HG02571 (cell line): ENCODE measurements around the gene GNA15.

Experiments
- ATAC-seq: cut with Tn5 transposase; IDR thresholded peaks from one replicate; pipeline ENCODE4 v1.9.1; 2021; ENCODE audit warnings: mild to moderate bottlenecking, moderate library complexity; ENCODE audit not compliant: unreplicated experiment

The GNA15 gene

DNA sequence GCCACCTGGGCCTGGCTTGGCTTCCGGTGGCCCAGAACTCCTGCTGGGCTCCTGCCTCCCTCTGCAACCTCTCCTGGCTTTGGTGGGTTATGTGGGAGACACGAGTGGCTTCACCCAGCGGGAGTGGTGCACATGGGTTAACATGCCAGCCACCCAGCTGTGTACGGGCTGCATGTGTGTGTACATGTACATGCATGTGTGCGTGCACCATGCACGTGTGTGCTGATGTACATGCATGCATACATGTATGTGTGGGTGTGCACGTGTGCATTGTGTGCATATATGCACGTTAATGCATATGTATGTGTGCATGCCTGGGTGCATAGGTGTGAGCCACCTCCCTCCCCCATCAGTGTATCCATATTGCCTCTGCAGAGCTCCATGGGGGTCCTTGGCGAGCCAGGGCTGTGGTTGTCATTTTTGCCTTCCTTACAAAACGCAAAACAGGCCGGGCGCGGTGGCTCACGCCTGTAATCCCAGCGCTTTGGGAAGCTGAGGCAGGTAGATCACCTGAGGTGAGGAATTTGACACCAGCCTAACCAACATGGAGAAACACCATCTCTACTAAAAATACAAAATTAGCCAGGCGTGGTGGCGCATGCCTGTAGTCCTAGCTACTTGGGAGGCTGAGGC, 29.2 kb upstream of the GNA15 start:
- no peak for ATAC-seq

DNA sequence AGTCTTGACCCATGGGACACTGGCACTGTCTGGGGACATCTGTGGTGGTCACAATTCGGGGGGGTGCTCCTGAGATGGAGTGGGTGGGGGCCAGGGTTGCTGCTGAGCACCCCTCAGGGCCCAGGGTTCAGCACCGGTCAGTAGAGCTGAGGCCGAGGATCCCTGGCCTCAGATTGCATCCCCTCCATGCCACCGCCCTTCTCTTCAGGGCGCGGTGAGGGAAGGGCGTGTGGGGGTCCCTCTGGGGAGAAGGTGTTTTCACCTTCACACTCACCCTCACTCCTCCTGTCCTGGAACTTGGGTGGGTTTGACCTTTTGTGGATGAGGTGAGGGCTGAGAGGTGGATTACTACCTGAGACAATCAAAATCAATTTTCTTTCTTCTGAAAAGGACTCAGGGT, 28.2 kb upstream of the GNA15 start:
- ATAC-seq: no peak

DNA sequence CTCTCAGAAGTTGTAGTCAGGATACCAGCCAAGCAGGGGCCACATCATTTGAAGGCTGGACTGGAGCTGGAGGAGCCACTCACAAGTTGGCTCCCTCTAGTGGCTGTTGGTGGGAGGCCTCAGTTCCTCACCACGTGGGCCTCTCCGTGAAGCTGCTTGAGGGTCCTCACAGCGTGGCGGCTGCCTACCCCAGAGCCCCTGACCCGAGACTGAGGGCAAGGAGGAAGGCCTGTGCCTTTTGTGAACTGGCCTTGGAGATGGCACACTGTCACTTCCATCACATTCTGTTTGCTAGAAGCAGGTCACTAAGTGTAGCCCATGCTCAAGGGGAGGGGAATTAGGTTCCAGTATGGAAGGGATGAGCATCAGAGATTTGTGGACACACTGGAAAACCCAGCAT, 27.1 kb upstream of the GNA15 start:
- ATAC-seq: no peak

DNA sequence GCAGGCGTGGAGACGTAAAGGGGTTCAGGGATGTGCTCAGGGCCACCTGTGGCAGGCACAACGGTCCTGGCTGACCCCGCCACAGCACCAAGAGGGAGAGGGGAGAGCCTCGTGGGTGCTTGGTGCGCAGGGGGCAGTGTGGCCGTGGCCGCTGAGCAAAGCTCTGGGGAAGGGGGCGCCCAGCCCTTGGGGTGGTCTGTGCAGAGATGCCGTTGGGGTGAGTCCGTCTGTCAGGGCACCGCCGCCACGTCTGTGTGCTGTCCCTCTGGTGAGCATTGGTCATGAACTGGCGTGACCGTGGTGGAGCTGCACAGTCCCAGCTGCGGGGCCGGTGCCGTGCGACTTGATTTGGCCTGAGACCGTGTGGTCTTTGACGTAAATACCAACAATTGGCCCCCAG, 26.3 kb upstream of the GNA15 start:
- ATAC-seq: no peak

DNA sequence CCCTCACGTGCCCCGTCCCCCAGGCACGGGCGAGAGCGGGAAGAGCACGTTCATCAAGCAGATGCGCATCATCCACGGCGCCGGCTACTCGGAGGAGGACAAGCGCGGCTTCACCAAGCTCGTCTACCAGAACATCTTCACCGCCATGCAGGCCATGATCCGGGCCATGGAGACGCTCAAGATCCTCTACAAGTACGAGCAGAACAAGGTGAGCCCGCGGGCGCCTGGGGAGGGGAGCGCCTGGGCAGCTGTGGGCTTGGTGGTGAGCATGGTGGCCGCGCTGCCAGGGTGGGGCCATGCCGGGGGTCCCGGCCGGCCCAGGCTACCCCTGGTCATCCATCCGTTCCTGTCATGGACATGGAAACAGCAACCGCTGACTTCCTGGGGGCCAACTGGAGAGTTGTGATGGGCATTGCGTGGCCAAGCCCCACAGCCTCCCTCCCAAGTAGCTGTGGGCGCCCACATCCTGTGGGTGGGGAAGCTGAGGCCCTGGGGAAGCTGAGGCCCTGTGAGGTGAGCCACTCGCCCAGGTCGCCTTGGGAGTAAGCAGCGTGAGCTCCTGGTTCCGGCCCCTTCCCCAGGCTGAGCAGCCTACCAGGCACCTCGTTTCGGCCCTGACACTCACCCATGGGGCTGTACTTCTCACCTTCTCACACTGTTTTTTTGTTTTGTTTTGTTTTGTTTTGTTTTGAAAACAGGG, 25.6 kb upstream of the GNA15 start:
- ATAC-seq: no peak

DNA sequence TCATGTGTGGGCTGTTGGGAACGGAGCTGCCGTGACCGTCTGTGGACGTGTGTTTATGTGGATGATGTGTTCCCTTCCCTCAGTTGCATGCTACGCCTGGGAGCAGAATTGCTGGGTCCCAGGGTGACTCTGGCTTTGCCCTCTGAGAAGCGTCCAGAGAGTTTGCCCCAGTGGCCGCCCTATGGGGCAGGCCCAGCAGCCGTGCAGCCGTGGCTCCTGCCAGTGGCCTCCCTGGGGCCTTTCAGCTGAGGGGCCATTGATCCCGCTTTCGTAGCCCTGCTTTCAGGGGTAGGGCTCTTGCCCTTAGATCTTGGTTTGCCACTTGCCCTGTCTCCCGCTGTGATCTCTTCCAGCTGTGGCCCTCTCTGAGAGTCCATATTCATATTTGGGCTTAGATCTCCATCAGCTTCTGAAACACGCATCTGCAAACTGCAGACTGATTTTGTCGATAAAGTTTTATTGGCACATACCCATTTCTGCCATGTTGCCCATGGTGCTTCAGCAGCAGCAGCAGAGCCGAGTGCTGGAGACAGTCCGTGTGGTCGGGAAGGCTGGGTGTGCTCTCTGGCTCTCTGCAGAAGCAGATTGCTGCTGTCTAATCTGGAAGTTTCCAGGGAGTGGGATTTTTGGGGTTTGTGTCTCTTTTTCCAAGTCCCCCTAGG, 24.1 kb upstream of the GNA15 start:
- no peak for ATAC-seq

DNA sequence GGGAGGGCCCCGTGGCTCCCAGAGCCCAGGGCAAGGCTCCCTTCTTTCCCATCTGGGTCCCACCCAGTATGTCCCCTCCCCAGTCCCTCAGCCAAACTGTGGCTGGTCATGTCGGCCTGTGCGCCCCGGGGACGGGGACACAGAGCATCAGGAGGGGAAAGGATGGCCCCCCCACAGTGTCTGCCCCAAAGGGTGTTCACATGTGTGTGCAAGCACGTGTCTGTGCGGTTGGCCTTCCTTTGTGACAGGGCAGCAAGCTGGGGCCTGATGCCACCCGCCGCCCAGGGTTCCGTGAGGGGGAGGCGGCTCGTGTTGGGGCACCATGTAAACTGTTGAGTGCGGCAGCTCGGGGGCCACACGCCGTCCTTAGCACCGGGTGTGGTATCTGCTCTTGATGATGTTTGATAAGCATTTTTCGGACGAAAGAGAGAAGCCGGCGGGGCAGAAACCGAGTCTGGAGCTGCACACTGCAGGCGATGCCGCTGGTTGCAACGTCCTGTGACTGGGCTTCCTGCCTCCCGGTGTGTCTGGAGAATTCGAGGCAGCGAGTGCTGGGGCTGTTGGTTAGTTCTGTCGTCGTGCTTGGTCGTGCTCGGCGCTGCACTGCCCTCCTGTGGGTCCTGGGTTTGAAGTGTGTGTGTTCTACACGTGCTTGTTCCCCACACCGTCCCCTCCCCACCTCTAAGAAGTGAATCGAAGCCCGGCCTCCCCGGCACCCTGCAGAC, 23.3 kb upstream of the GNA15 start:
- ATAC-seq: no peak

DNA sequence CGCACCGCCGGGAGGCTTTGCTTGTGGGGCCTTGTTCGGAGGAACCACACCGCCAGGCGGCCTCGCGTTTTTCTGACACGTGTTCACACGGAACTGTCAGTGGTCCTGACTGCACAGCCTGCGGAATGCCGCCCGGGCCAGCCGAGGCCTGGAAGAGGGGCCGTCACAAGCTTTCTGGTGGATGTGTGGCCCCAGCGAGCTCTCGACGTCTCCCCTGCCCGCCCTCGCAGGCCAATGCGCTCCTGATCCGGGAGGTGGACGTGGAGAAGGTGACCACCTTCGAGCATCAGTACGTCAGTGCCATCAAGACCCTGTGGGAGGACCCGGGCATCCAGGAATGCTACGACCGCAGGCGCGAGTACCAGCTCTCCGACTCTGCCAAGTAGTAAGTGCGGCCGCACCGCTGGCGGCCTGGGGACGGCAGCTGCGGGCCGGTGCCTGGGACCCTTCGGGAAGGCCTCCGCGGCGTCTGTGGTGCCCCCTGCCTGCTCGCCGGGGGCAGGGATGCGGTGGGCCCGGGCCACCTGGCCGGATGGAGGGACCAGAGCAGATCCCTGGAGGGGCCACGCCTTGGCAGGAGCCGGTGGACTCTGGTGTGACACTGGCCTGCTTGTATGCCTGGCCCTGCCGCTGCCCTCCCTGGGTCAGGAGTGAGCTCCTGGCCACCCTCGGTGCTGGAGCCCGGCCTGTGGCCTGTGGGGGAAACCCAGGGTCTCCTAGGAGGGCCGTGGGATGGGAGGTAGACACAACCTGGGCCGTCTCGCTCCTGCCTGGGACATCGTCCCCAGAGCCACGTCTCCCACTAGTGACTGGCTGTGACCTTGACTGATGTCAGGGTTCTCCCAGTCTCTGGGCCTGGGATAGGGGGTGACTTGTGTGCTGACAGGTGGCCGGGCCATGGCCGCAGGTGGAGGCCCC, 22.5 kb upstream of the GNA15 start:
- no peak for ATAC-seq

DNA sequence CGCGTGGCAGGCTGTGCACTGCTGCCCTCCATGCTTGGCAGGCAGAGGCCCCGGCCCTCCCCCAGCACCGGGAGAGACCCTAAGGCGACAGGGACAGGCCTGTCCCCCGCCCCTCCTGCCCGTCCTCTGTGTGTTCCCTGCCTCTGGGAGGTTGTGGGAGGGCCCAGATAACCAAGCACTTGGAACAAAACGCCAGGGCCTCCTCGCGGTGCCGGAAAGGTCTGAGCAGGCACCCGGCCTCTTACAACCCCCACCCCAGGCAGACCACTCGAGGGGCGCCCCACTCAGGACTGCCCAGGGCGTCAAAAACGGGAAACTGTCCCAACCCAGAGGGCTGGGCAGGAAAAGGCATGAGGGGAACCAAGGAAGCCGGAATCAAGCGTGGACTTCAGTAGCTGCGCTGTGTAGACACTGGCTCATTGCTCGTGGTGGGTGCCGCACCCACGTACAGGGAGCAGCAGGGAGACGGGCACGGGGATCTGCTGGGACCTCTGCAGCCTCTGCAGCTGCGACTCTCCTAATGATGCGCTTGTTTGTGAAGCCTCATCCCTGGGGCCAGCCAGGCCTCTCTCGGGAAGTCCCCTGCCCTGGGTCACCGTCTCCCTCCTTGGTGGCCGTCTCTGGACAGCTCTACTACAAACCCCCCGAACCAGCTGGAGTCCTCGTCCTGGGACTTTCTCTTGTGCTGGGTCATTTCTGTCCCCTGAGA, 21.7 kb upstream of the GNA15 start:
- no peak for ATAC-seq

DNA sequence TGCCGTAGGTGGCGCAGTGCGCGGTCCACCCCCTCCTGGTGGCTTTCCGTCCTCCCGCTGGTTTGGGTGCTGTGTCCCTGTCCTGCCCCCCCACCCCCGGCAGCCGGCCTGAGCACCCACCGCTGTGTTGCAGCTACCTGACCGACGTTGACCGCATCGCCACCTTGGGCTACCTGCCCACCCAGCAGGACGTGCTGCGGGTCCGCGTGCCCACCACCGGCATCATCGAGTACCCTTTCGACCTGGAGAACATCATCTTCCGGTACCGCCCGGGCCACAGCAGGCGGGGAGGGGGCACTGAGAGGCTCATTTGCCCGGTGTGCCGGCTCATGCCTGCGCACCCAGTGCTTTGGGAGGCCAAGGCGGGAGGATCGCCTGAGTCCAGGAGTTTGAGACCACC, 21.0 kb upstream of the GNA15 start:
- ATAC-seq: no peak

DNA sequence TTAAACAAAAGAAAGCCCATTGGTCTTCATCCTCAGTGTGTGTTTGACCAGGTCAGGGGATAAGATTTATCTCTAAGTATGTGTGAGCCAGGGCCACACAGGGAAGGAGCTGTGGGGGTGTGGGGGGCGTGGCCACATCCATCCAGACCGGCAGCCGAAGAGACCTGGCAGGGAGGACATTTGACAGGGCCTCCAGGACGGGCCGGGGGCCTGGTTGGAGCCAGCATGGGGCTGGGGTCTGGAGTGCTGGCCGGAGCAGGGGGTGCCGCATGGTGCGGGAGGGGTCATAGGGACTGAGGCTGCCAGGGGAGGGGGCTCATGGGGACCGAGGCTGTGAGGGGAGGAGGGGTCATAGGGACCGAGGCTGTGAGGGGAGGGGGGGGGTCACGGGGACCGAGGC, 20.4 kb upstream of the GNA15 start:
- ATAC-seq: no peak

DNA sequence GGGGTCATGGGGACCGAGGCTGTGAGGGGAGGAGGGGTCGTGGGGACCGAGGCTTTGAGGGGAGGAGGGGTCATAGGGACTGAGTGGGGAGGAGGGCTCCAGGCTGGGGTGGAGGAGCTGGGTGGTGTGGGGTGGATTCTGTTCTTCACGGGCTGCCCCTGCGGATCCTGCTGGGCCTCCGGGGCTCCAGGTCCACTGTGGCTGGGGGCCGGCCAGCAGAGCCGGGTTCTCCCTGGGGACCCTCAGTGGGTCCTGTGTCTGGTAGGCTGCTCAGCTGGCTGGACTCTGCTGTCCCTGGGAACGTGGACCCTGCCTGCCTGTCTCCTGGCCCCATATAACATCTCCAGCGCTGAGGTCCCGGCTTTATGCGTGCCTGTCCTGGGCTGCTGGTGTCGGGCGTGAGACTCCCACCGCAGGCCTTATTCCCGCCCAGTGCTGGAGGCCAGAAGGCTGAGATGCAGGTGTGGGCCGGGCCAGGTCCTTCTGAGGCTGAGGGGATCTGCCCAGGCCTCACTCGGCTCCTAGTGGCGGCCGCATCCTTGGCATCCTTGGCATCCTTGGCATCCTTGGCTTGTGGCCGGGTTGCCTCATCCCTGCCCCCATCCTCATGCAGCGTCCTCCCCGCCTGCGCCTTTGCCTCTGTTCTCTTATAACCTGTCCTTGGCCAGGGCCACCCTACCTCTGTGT, 19.8 kb upstream of the GNA15 start:
- no peak for ATAC-seq

DNA sequence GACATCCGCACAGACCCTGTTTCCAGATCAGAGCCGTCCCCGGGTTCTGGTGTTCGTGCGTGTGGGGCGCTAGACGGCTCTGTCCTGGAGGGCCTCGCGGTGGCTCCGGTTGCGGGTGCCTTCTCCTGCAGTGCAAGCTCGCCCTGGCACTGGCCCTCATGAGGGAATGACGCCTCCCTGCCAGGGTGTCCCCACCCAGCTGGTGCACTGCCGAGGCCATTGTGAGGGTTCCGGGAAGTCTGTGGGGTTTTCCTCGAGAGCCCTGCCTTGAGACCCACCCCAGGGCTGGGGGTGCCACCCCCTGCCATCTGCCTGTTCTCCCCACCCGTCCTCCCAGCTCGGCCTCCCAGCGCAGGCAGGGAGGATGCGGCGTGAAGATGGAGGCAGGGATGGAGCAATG, 19.2 kb upstream of the GNA15 start:
- no peak for ATAC-seq

DNA sequence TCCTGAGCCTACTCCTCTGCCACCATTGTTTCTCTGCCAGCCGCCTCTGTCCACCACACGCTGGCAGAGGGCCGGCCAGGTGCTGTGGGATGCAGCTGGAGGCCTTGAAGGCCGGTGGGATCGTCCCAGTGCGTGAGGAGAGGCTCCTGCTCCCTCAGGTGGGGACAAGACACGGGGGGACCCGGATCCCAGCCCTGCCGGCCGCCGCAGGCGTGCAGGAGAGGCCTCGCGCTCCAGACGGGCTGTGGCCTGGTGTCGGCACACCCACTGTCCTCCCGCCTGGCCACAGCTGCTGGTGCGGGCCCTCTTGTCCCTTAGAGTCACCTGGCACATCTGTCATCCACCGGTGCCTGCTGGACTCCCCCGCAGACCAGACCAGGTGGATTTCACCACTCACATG, 18.1 kb upstream of the GNA15 start:
- ATAC-seq: no peak

DNA sequence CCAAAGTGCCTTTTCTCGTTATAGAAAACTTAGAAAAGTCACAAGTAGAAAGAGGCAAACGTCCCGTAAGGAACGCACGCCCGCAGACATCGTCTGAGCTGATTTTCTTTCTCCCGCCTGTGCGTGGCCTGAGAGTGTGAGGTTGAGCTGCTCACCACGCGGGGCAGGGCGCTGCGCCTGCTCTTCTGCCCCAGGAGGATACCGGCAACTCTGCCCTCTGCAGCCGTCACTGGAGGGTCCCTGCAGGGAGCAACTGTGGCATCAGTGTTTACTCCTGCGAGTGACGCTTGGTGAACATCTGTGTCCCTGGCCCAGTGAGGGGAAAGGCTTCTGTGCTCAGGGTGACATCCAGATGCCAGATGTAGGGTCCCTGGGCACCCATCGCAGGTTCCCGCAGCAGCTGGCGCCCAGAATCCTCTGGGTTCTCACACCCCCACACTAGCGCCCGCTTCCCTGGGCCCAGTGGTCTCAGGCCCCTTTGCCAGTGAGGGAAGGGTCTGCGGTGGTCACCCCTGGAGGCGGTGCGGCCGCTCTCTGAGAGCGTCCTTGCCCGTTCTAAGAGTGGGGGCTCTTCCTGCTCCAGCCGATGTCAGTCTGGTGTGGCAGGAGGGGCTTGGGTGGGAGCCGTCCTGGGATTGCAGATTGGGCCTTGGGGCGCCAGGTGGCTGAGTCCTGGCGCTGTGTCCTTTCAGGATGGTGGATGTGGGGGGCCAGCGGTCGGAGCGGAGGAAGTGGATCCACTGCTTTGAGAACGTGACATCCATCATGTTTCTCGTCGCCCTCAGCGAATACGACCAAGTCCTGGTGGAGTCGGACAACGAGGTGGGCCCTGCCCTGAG, 17.4 kb upstream of the GNA15 start:
- ATAC-seq: no peak

DNA sequence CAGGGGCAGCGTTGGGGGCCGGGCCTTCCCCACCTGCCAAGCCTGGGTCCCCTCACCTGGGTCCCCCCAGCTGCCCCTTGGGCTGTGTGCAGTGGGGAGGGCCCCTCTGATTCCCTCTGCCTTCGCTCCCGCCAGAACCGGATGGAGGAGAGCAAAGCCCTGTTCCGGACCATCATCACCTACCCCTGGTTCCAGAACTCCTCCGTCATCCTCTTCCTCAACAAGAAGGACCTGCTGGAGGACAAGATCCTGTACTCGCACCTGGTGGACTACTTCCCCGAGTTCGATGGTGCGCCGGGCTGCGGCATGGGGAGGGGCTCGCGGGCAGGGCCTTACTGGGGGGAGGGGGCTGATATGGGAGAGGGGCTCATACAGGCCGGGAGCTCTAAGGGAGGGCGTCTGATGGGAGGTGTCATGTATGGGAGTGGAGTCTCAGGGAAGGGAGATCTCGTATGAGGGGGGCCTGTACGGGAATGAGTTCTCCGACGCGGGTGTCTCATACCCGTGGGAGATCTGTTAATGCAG, 16.7 kb upstream of the GNA15 start:
- ATAC-seq: no peak

DNA sequence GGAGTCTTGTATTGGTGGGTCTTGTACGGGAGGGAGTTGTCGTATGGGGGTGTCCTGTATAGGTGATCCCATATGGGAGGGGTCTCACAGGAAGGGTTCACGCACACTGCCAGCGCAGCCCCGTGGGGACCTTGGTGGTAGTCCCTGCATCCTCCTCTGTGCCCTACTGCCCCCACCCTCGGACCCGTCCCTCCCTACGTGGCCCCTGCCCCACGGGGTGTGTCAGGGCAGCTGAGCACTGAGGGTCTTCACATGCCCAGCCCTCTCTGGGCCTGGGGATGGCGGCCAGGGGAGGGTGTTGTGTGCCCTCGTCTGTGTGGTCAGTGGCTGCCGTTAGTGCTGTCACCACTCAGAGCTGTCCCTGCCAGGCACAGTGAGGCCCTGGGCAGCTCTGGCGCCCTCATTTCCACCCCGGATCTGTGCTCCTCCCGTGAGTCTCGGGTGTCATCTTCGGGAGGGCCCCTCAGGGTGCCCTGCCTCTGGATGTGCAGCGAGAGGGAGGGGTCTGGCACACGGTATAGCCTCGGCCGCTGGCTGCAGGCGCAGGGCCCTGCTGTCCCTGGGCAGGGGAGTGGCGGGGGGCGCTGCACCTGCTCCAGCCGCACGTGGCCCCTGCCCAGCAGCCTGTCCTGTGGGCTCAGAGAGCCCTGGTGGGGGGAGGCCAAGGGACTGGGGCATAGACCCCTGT, 16.0 kb upstream of the GNA15 start:
- ATAC-seq: no peak
